ENCODE measurements around the gene MINDY1. TPM values are rescaled to one million over a fixed set of nuclear protein-coding genes. Genes with fewer than 3 reads are reported as not detected.
A peak's percentile ranks its signal among the peaks of the same experiment; 100 is the strongest.

The MINDY1 gene
- total and polyA plus RNA-seq, 7 experiments from 2014 or later, result 12.8 to 53.4 (median 29.9) TPM

- Histone ChIP-seq H3K4me1 (ENCODE audit: control insufficient read depth in 2 of 2, insufficient read depth in 2 of 2, low read length in 2 of 2) (peaks cover 32 to 42% of the 10 kb centered on the region in 2 donors), H3K9me3 (ENCODE audit: control insufficient read depth in 2 of 3, low read length in 3 of 3) (no peaks in the 10 kb centered on the region), H3K36me3 (ENCODE audit: control insufficient read depth in 2 of 3, insufficient read depth in 3 of 3, low read length in 3 of 3) (peaks cover 0 to 8% (median 0%) of the 10 kb centered on the region in 3 experiments), H3K4me3 (ENCODE audit: low read length) (no peak overlapping the region), H3K27ac (ENCODE audit: low read depth, low read length) (no peak overlapping the region), H3K27me3 (ENCODE audit: control insufficient read depth in 2 of 2, insufficient read depth in 2 of 2, low read length in 2 of 2) (no peaks in the 10 kb centered on the region)
- Mint-ChIP-seq H3K9me3 (no peaks in the 10 kb centered on the region), H3K36me3 (peaks cover 0 to 12% (median 0%) of the 10 kb centered on the region in 5 donors), H3K27me3 (no peaks in the 10 kb centered on the region), H3K4me1 (peaks cover 45 to 87% (median 71%) of the 10 kb centered on the region in 7 donors), H3K27ac (peak overlapping the region in 5 of 9 donors; percentile 30 to 99 (median 34)), H3K4me3 (peak overlapping the region; percentile 12 to 100 (median 86))
- POLR2A ChIA-PET, result interaction anchor here (1.0 to 3.2 kb wide), 4 partner anchors 10 to 147 kb away, joined by 3 to 12 read pairs (median 4); partner anchors contain the start of gene TNFAIP8L2
- ATAC-seq, result no peak
- CTCF ChIA-PET, result no interaction called here
- intact Hi-C loops (cut with micrococcal nuclease), result no loop called here
- DNase-seq, result no peak
These were observed 3.6 kb upstream of the MINDY1 start for GRCh38 chr1:151010346-151010726.

GRCh38 chr1:151009674-151010345 lies 3.1 kb upstream of the MINDY1 start:
- H3K4me1 Mint-ChIP-seq, result peaks cover 51 to 87% (median 71%) of the 10 kb centered on the region in 7 donors
- DNase-seq, result no peak
- H3K4me3 Mint-ChIP-seq, result peak overlapping the region; percentile 91 to 100 (median 97)
- H3K4me1 ChIP-seq (ENCODE audit: control insufficient read depth in 2 of 2, insufficient read depth in 2 of 2, low read length in 2 of 2), result peaks cover 32 to 42% of the 10 kb centered on the region in 2 donors
- H3K36me3 Mint-ChIP-seq, result peaks cover 0 to 12% (median 0%) of the 10 kb centered on the region in 5 donors
- no peaks in the 10 kb centered on the region for H3K9me3 Mint-ChIP-seq
- ChIA-PET POLR2A (interaction anchor here (0.7 to 3.2 kb wide), 6 partner anchors 10 to 381 kb away, joined by 3 to 12 read pairs (median 4); partner anchors contain the start of genes ENSA and TNFAIP8L2), CTCF (interaction anchor here (0.7 kb wide), 1 partner anchor 48 kb away, joined by 3 read pairs; no protein-coding TSS in a partner anchor)
- peaks cover 0 to 8% (median 0%) of the 10 kb centered on the region in 3 experiments for H3K36me3 ChIP-seq (ENCODE audit: control insufficient read depth in 2 of 3, insufficient read depth in 3 of 3, low read length in 3 of 3)
- peak overlapping the region; percentile 88 for H3K4me3 ChIP-seq (ENCODE audit: low read length)
- H3K27me3 ChIP-seq (ENCODE audit: control insufficient read depth in 2 of 2, insufficient read depth in 2 of 2, low read length in 2 of 2), result no peaks in the 10 kb centered on the region
- ATAC-seq, result no peak
- intact Hi-C loops (cut with micrococcal nuclease), result loop anchor here in 1 of 2 donors (5.0 to 10.0 kb wide), 5 partner anchors 147 to 743 kb away; partner anchors contain the start of genes APH1A, PSMD4 and TNFAIP8L2
- no peaks in the 10 kb centered on the region for H3K9me3 ChIP-seq (ENCODE audit: control insufficient read depth in 2 of 3, low read length in 3 of 3)
- peak overlapping the region in 8 of 9 donors; percentile 92 to 99 (median 98) for H3K27ac Mint-ChIP-seq
- peak overlapping the region; percentile 96 for H3K27ac ChIP-seq (ENCODE audit: low read depth, low read length)
- H3K27me3 Mint-ChIP-seq, result no peaks in the 10 kb centered on the region

- H3K36me3 Mint-ChIP-seq, result peaks cover 0 to 12% (median 0%) of the 10 kb centered on the region in 5 donors
- POLR2A ChIA-PET, result interaction anchor here (0.7 to 3.2 kb wide), 4 partner anchors 33 to 380 kb away, joined by 3 to 12 read pairs (median 4); partner anchors contain the start of genes ENSA and TNFAIP8L2
- Histone ChIP-seq H3K27me3 (ENCODE audit: control insufficient read depth in 2 of 2, insufficient read depth in 2 of 2, low read length in 2 of 2) (no peaks in the 10 kb centered on the region), H3K4me3 (ENCODE audit: low read length) (peak overlapping the region; percentile 88), H3K27ac (ENCODE audit: low read depth, low read length) (peak overlapping the region; percentile 96), H3K9me3 (ENCODE audit: control insufficient read depth in 2 of 3, low read length in 3 of 3) (no peaks in the 10 kb centered on the region), H3K4me1 (ENCODE audit: control insufficient read depth in 2 of 2, insufficient read depth in 2 of 2, low read length in 2 of 2) (peaks cover 32 to 43% of the 10 kb centered on the region in 2 donors), H3K36me3 (ENCODE audit: control insufficient read depth in 2 of 3, insufficient read depth in 3 of 3, low read length in 3 of 3) (peaks cover 0 to 8% (median 0%) of the 10 kb centered on the region in 3 experiments)
- peaks cover 52 to 85% (median 71%) of the 10 kb centered on the region in 7 donors for H3K4me1 Mint-ChIP-seq
- no peaks in the 10 kb centered on the region for H3K9me3 Mint-ChIP-seq
- peak overlapping the region; percentile 92 to 99 (median 97) for H3K27ac Mint-ChIP-seq
- ATAC-seq, result no peak
- no peaks in the 10 kb centered on the region for H3K27me3 Mint-ChIP-seq
- H3K4me3 Mint-ChIP-seq, result peak overlapping the region; percentile 91 to 100 (median 97)
- CTCF ChIA-PET, result interaction anchor here (0.7 kb wide), 1 partner anchor 48 kb away, joined by 3 read pairs; no protein-coding TSS in a partner anchor
- no peak for DNase-seq
- intact Hi-C loops (cut with micrococcal nuclease), result loop anchor here in 1 of 2 donors (5.0 to 10.0 kb wide), 5 partner anchors 148 to 742 kb away; partner anchors contain the start of genes APH1A, PSMD4 and TNFAIP8L2
These were observed 2.5 kb upstream of the MINDY1 start for GRCh38 chr1:151009206-151009587.

GRCh38 chr1:151008244-151009205 lies 1.8 kb upstream of the MINDY1 start, which contains the start of gene PRUNE1:
Gene PRUNE1 (plus strand): TSS chr1:151008449. CDS start chr1:151008633, 184 bp downstream.
- Histone ChIP-seq H3K27me3 (ENCODE audit: control insufficient read depth in 2 of 2, insufficient read depth in 2 of 2, low read length in 2 of 2) (no peaks in the 10 kb centered on the region), H3K9me3 (ENCODE audit: control insufficient read depth in 2 of 3, low read length in 3 of 3) (no peaks in the 10 kb centered on the region), H3K36me3 (ENCODE audit: control insufficient read depth in 2 of 3, insufficient read depth in 3 of 3, low read length in 3 of 3) (peaks cover 0 to 7% (median 0%) of the 10 kb centered on the region in 3 experiments), H3K4me3 (ENCODE audit: low read length) (peak within 1 kb of the TSS; percentile 88), H3K27ac (ENCODE audit: low read depth, low read length) (peak within 1 kb of the TSS; percentile 96), H3K4me1 (ENCODE audit: control insufficient read depth in 2 of 2, insufficient read depth in 2 of 2, low read length in 2 of 2) (peaks cover 32 to 45% of the 10 kb centered on the region in 2 donors)
- Mint-ChIP-seq H3K27ac (peak within 1 kb of the TSS; percentile 92 to 99 (median 97)), H3K4me3 (peak within 1 kb of the TSS; percentile 91 to 100 (median 97)), H3K9me3 (no peaks in the 10 kb centered on the region), H3K27me3 (no peaks in the 10 kb centered on the region), H3K4me1 (peaks cover 48 to 86% (median 71%) of the 10 kb centered on the region in 7 donors), H3K36me3 (peaks cover 0 to 12% (median 0%) of the 10 kb centered on the region in 5 donors)
- peak; percentile 87 to 98 (median 92) for DNase-seq
- POLR2A ChIA-PET, result interaction anchor here (0.5 to 3.2 kb wide), 8 partner anchors 26 to 867 kb away, joined by 3 to 12 read pairs (median 3); partner anchors contain the start of gene TNFAIP8L2
- CTCF ChIA-PET, result interaction anchor here (0.7 to 1.0 kb wide), 2 partner anchors 16 to 49 kb away, joined by 3 read pairs; no protein-coding TSS in a partner anchor
- peak; percentile 96 for ATAC-seq
- intact Hi-C loops (cut with micrococcal nuclease), result loop anchor here (1.0 to 10.0 kb wide), 14 partner anchors 16 to 741 kb away; partner anchors contain the start of genes SETDB1 (in 2 of the 2), APH1A (in 1 of the 2), ARNT (in 1 of the 2) and CDC42SE1 (in 1 of the 2)

- DNase-seq (no peak), ATAC-seq (no peak)
- Mint-ChIP-seq H3K4me3 (peak overlapping the region; percentile 91 to 100 (median 97)), H3K27me3 (no peaks in the 10 kb centered on the region), H3K9me3 (no peaks in the 10 kb centered on the region), H3K4me1 (peaks cover 43 to 84% (median 73%) of the 10 kb centered on the region in 7 donors), H3K27ac (peak overlapping the region; percentile 92 to 99 (median 97)), H3K36me3 (peaks cover 0 to 12% (median 0%) of the 10 kb centered on the region in 5 donors)
- Histone ChIP-seq H3K4me1 (ENCODE audit: control insufficient read depth in 2 of 2, insufficient read depth in 2 of 2, low read length in 2 of 2) (peaks cover 36 to 47% of the 10 kb centered on the region in 2 donors), H3K4me3 (ENCODE audit: low read length) (peak overlapping the region; percentile 88), H3K27me3 (ENCODE audit: control insufficient read depth in 2 of 2, insufficient read depth in 2 of 2, low read length in 2 of 2) (no peaks in the 10 kb centered on the region), H3K9me3 (ENCODE audit: control insufficient read depth in 2 of 3, low read length in 3 of 3) (no peaks in the 10 kb centered on the region), H3K27ac (ENCODE audit: low read depth, low read length) (peak overlapping the region; percentile 96), H3K36me3 (ENCODE audit: control insufficient read depth in 2 of 3, insufficient read depth in 3 of 3, low read length in 3 of 3) (peaks cover 0 to under 1% (median 0%) of the 10 kb centered on the region in 3 experiments)
- POLR2A ChIA-PET, result interaction anchor here (0.7 to 3.6 kb wide), 5 partner anchors 25 to 149 kb away, joined by 3 to 40 read pairs (median 11); partner anchors contain the start of genes CDC42SE1, CERS2, MLLT11 and TNFAIP8L2
- intact Hi-C loops (cut with micrococcal nuclease), result loop anchor here (1.0 to 10.0 kb wide), 14 partner anchors 16 to 741 kb away; partner anchors contain the start of genes SETDB1 (in 2 of the 2), APH1A (in 1 of the 2), ARNT (in 1 of the 2) and CDC42SE1 (in 1 of the 2)
- CTCF ChIA-PET, result interaction anchor here (0.6 to 3.5 kb wide), 4 partner anchors 13 to 148 kb away, joined by 3 to 30 read pairs (median 16); no protein-coding TSS in a partner anchor
These were observed 1.1 kb upstream of the MINDY1 start for GRCh38 chr1:151007853-151008243.

Data from naive thymus-derived CD4-positive, alpha-beta T cell (primary cell).